ENCODE measurements around the gene PRKCH.

PRKCH gene

GRCh38 chr14:61458766-61459165 lies 137.4 kb downstream of the PRKCH start:
- no peak for DNase-seq (ENCODE audit: extremely low read depth, low read depth)
- TF ChIP-seq CTCF (IDR thresholded peaks at IDR 0.05; ENCODE audit: low read depth, low read length, missing control alignments) = no peak
- no peak overlapping the region for H3K4me3 ChIP-seq (replicated peaks; ENCODE audit: low read depth, low read length)

- DNase-seq (ENCODE audit: extremely low read depth, low read depth) = no peak
- no peak for TF ChIP-seq CTCF (IDR thresholded peaks at IDR 0.05; ENCODE audit: low read depth, low read length, missing control alignments)
Observed at GRCh38 chr14:61459229-61459628, 137.8 kb downstream of the PRKCH start.

GRCh38 chr14:61460063-61460462 lies 138.7 kb downstream of the PRKCH start:
- DNase-seq (ENCODE audit: extremely low read depth, low read depth) = no peak
- TF ChIP-seq CTCF (IDR thresholded peaks at IDR 0.05; ENCODE audit: low read depth, low read length, missing control alignments) = no peak
- H3K4me3 ChIP-seq (replicated peaks; ENCODE audit: low read depth, low read length) = no peak overlapping the region

More at GRCh38 chr14:61459229-61459628, 137.8 kb downstream of the PRKCH start:
- H3K4me3 ChIP-seq (replicated peaks; ENCODE audit: low read depth, low read length) = no peak overlapping the region

GRCh38 chr14:61460718-61461611 lies 139.6 kb downstream of the PRKCH start:
- no peak for DNase-seq (ENCODE audit: extremely low read depth, low read depth)
- TF ChIP-seq CTCF (IDR thresholded peaks at IDR 0.05; ENCODE audit: low read depth, low read length, missing control alignments) = no peak
- no peak overlapping the region for H3K4me3 ChIP-seq (replicated peaks; ENCODE audit: low read depth, low read length)

- DNase-seq (ENCODE audit: extremely low read depth, low read depth) = peak; percentile 52
- H3K4me3 ChIP-seq (replicated peaks; ENCODE audit: low read depth, low read length) = no peak overlapping the region
- peak; percentile 45 for TF ChIP-seq CTCF (IDR thresholded peaks at IDR 0.05; ENCODE audit: low read depth, low read length, missing control alignments)
Observed at GRCh38 chr14:61461808-61462275, 140.5 kb downstream of the PRKCH start.

GRCh38 chr14:61462566-61463193 lies 141.3 kb downstream of the PRKCH start:
- DNase-seq (ENCODE audit: extremely low read depth, low read depth) = peak; percentile 67

More at GRCh38 chr14:61462566-61463193, 141.3 kb downstream of the PRKCH start:
- H3K4me3 ChIP-seq (replicated peaks; ENCODE audit: low read depth, low read length) = no peak overlapping the region
- TF ChIP-seq CTCF (IDR thresholded peaks at IDR 0.05; ENCODE audit: low read depth, low read length, missing control alignments) = no peak
